GM11168 (cell line): Measurements from ENCODE around the gene ALK.

Experiments used
- in situ Hi-C: fragments of 300-500 bp; cut with MboI; formaldehyde crosslinking; loops from one replicate; pipeline ENCODE4 v1.12.0; 2022; ENCODE audit warnings: low sequenced_read_pairs; ENCODE audit not compliant: unreplicated experiment

Gene ALK

DNA sequence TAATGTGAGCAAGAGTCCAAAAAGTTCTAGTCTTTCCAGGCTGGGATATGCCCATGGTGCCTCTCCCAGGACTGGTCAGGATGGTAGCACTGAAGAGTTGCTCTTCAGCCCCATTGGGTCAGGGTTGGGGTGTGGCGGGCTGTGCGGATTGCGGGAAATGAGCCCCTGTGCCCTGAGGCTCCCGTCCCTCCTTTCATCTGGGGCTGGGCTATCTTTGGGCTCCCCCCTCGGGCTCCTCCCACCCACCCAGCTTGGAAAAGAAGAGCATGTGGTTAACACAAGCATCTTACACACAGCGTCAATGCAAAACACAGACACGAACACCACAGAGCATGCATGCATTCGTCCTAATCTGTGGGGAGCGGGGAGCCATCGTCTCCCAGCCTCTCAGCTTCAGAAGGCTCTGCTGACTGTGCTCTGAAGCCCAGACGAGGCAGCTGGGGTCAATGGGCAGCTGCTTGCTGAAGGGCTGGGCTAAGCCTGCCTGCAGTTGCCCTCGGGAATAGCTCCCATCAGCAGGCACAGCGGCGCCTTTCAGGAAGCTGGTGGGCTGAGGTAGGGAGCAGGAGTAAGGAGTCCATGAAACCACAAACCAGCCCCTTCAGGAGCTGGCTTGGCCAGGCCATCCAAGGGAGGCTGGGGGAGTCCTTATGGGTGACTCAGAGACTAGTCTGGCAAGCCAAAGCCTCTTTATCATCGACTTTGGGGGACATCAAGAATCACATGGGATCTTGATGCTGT, 693.3 kb downstream of the ALK start:
- in situ Hi-C loops, result no loop called here

DNA sequence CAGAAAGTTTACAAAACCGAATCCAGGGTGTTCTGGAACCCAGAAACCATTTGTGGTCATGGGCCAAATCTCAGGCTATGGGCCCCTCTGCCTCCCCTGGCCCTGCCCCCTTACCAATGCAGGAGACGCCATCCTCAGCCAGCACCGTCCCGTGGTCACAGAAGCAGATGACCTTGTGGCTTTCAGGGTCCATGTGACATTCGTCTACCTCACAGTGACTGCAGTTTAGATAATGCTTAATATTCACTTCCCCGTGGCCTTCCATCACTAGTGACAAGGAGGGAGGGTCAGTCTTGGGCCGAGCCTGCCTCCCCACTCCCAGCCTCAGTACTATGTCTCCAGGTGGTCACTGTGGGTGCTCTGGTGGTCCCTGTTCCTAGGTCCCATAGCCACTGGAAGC, 694.6 kb downstream of the ALK start:
- in situ Hi-C loops, result no loop called here

DNA sequence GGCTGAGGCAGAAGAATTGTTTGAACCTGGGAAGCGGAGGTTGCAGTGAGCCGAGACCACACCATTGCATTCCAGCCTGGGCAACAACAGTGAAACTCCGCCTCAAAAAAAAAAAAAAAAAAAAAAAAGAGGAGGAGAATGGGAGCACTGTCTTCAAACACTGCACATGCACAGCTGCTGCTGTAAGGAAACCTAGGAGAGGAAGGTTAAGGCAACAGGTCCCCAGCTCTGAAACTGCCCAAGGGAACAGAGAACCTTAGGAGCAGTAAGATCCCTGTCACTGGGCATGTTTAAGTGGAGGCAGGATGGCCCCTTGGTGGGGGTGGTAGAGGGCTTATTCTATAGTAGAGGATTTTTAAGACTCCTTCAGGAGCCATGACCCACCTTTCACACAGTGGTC, 695.0 kb downstream of the ALK start:
- in situ Hi-C loops, result no loop called here

DNA sequence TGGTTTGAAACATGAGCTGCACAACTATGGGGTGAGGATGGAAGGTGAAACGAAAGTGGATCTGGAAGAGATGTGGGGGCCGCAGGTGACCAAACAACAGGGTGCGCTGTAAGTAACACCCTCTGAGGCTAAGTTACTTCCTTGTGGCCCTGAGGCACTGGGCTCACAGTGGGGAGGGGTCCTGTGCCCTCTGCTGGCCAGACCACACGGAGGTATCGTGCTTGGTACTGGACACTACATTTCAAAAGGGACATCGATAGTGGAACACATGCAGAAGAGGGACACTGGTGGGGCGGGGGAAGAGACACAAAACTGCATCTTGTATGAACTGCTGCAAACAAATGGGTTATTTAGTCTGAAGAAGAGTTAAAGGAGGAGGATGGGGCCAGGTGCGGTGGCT, 695.6 kb downstream of the ALK start:
- in situ Hi-C loops, result no loop called here

DNA sequence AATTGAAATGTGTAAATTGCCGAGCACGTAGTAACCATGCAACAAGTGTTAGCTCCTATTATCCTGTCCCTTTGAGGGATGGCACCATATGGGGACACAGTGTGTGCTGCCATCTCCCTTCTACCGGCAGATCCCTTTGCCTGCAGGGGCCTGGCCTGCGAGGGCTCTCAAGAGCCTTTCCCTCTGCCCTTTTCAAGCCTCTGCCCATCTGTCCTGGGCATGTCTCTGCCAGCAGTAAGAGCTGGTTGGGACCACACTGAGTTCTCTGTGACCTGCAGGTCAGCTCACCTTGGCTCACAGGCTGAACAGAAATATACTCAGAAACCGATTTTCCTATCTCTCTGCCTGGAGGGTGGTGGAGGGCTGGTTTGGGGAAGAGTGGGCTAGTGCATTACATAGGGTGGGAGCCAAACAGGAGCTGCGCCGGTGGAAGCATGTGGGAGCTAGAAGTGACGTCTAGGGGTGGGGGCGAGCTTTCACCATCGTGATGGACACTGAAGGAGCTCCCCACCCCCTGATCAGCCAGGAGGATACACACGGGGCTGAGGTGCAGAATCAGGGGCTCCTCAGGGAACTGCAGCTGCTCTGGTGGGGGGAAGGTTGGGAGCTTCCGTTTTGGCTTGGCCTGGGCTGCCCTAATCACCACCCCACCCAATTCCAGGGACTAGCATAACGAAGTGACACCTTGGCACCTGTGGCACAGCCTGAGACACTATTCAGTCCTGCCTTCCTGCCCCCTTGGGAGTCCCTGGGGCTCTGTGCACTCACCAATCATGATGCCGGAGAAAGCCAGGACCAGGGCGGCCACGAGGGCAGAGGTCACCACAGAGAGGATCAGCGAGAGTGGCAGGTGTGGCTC, 696.5 kb downstream of the ALK start:
- in situ Hi-C loops, result no loop called here

DNA sequence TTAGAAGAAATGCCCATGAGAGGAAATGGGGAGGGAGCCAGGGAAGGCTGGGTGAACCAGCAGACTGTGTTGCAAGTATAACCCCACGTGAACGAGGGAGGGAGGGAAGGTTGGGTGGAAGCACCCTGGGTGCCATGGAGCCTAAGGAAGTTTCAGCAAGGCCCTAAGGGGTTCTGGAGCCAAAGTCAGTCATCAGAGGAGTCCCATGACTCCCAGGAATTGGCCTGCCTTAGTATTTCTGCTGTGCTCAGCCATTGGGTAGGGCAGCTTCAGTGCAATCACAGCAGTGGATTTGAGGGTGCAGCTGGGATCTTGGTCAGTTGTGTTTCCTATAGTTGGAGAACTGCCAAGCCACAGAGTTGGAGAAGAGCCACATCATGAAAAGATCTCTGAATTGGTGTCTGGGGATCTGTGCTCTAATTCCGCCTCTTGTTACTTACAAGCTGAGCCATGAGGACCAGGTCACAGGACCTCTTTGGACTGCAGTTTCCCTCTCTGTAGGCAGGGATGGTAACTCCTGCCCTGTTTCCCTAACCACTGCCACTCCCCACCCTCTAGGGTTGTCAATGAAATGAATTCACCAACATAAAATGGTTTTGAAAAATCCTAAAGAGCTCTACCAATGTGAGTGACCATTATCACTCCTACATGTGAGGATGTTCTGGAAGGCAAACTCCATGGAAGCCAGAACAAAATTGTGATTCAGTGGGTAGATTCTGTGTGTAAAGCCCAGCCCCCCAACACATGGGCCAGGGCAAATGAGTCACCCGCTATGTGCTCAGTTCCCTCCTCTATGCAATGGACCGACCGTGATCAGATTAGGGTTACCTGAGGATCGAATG, 697.3 kb downstream of the ALK start:
- in situ Hi-C loops, result no loop called here

DNA sequence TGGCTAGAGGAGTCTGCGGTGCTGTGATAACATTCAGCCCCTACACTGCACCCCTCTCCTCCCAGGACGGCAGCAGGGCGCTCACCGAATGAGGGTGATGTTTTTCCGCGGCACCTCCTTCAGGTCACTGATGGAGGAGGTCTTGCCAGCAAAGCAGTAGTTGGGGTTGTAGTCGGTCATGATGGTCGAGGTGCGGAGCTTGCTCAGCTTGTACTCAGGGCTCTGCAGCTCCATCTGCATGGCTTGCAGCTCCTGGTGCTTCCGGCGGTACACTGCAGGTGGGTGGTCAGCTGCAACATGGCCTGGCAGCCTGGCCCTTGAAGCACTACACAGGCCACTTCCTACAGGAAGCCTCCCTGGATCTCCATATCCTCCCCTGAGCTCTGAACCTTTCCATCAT, 698.1 kb downstream of the ALK start:
- in situ Hi-C loops, result no loop called here

DNA sequence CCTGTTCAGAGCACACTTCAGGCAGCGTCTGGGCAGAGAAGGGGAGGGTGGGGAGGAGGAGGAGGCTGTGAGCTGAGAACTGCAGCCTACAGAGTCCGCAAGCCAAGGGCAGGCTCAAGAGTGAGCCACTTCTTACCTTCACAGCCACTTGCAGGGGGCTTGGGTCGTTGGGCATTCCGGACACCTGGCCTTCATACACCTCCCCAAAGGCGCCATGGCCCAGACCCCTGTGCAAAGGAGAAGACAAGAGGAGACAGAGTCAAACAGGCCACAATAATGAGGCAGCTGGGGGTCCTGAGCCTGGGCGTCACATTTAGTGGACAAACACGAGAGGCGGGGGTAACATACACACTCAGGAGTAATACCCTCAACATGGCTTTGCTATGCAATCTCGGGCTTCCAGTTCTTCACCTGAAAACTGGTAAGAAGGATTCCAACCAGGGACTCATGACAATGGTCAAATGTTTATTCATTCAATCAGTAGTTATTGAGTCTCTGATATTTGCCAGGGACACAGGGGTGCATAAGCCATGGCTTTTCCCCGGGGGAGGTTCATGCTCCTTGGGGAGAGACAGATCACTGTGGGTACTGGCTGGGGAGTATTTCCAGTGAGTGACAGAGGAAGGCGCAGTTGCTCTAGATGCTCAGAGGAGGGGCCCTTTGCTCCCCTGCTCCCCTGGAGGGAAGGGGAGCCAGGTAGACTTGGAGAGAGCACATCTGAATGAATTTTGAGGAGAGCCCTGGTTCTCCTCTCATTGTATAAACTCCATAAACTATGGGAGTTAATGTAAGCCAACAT, 698.8 kb downstream of the ALK start:
- in situ Hi-C loops, result no loop called here

DNA sequence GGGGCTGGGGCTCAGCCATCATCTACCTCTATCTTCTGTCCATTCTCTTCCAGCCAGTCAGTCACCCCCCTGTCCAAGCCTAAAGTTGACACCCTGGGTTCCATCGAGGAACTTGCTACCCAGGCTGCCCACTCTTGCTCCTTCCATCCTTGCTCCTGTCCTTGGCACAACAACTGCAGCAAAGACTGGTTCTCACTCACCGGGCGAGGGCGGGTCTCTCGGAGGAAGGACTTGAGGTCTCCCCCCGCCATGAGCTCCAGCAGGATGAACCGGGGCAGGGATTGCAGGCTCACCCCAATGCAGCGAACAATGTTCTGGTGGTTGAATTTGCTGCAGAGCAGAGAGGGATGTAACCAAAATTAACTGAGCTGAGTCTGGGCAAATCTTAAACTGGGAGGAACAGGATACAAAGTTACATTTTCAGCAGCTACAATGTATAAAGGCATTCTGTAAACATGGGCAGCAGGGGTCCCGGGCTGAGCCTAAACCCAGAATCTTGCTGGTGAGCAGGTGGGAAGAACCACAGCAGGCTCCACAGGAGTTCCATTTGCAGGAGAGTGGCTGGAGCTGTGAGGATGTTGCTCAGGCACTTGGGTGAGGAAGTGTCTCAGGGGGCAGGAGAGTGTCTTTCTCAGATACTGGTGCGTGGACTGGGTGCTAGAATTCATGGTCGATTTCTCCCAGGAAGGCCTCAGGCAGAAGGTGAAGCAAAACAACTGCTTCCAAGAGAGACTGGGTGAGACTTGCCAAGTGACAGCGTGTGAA, 700.7 kb downstream of the ALK start:
- in situ Hi-C loops, result no loop called here

DNA sequence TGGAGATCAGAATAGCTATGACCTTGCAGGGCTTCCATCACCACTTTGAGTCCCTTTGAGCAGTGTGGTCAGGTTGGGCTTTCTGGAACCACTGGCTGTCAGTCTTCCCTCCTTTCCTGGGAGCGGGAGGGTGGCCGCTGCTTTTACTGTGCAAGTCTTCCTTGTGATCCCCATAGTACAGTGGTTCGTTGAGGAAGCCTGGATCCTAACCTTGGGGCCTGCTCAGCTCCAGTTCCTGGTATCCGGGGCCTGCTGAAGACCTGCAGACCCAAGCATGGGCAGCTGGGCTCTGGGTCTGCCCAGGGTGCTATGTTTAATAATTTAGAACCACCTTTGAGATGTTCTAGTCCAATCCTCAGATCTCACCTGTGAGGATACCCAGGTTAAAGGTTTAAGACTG, 702.0 kb downstream of the ALK start:
- in situ Hi-C loops, result no loop called here

DNA sequence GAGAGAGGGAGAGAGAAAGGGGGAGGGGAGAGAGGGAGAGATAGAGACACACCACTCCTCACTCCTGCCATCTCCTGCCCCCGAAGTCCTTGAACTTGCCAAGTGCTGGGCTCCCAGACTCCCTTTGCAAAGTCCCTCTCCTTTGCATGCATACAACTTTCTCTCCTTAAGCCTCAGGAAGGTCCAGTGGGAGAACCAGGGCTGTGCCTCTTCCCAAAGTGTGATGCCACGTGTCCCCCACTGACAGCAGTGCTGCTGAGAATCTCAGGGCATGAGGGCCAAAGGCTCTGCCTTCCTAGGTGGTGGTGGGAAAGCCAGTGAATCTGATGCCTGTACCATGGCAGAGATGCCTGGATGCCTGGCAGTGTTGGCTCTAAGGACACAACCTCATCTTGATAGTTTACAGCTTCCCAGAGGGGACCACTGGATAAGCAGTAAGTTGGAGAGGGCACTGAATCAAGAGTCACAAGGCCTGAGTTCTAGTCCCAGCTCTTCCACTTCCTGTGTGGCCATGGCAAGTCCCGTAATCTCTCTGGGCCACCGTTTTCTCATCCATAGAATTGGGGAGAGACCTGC, 702.7 kb downstream of the ALK start:
- in situ Hi-C loops, result no loop called here

DNA sequence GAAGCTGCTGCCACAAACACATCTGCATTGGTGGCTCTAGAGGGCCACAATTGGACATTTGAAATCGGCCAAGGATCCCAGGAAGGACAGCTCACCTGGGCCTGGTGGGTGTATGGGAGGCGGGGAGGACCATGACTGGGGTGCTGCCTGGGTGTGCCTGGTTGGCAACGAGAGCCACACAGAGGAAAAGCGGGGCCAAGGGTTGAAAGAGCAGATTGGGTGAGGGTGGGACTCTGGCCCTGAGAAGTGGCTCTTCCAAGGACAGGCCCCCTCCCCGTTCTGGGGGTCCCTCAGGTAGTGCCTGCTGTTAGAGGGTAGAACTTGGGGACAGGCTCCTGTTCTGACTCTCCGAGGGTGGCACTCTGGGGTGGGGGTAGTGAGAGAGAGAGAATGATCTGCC, 703.3 kb downstream of the ALK start:
- in situ Hi-C loops, result no loop called here

DNA sequence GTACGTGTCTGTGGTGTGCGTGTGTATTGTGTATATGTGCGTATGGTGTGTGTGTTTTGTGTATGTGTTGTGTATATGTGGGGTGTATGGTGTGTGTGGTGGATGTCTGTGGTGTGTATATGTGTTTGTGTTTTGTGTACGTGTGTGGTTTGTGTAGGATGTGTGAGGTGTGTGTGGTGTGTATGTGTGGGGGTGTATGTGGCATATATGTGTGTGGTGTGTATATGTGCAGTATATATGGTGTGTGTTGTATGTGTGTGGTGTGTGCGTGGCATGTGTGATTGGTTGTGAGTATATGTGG, 704.8 kb downstream of the ALK start:
- in situ Hi-C loops, result no loop called here

DNA sequence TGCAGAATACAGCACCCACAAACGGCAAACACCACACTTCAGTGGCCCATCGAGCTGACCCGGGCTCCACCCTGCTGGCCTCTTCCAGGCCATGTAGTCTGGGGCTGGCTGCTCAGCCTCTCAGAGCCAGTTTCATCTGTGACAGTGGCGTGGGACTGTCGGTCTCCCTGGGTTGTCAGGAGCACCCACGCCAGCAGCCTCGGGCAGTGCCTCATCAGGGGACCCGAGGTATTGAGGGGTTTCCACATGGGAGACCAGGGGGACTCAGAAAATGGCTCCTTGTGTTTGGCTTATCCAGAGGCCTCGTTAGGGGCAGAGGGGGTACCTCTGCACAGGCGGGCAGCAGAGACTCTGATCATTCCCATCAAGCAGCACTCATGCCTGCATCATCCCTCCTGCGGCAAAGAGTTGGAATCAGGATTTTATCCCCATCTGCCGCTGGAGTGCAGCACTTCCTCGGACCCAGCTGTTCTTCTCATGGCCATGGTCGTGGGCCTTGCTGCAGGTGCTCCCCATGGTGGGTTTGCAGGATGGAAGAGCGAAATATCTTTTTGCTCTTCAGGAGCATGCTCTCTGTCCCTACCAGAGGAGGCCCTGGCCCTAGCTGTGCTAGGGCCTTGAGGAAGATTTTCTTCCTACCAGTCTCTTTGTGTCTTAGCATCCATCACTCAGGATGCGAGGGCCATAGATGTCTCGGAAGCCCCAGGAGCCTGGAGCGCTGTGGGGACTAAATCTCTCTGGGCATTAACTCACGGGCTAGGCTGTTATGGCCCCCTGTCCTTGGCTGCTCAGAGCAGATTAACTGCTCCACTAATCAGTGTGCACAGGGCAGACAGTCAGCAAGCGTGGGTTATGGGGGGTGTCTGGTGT, 705.4 kb downstream of the ALK start:
- in situ Hi-C loops, result no loop called here

DNA sequence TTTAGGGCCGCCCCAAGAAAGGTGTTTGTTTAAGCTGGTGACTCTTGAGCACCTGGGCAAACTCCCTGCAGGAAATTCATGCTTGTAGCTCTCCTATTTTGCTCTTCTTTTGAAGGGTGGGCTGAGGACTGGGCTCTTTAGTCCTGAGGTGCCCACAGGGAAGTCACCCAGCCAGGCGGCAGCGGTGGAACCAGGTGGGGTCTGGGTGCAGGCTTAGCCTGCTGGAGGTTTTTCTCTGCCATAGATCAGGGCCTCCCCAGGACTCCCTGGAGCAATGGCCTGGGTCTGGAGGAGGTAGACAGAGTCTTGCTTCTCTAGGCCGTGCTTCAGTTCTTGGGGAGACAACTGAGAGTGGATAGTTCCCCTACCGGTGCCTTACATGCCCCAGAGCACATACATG, 706.3 kb downstream of the ALK start:
- in situ Hi-C loops, result no loop called here

DNA sequence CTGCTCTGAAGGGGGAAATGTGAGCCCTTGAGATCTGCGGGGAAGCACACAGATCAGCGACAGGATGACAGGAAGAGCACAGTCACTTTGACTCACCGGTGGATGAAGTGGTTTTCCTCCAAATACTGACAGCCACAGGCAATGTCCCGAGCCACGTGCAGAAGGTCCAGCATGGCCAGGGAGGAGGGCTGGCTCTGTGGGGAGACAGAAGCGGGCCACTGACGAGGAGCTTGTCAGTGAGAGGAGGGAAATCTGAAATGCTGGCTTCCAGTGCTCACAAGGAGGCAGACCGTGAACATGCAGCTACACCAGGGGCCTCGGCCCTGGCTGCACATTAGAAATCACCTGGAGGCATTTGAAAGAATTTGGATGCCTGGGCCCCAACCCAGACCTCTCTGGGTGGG, 707.5 kb downstream of the ALK start:
- in situ Hi-C loops, result no loop called here

DNA sequence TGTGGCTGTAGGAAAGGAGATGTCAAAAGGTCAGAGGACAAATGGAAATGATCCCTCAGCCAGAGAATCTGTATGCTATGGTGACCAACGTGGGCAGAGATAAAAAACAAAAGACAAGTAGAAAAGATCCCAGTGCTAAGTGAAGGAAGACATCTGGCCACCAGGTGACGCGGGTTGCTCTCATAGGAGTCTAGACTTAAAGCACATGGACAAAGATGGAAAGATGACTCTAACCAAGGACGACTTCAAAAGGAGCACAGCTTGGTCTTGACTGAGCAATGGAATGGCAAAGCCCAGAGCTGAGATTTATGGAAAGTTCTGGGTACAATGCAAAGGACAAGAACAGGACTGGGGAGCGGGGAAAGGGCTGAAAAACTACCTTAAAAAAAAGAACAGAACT, 709.4 kb downstream of the ALK start:
- in situ Hi-C loops, result no loop called here

DNA sequence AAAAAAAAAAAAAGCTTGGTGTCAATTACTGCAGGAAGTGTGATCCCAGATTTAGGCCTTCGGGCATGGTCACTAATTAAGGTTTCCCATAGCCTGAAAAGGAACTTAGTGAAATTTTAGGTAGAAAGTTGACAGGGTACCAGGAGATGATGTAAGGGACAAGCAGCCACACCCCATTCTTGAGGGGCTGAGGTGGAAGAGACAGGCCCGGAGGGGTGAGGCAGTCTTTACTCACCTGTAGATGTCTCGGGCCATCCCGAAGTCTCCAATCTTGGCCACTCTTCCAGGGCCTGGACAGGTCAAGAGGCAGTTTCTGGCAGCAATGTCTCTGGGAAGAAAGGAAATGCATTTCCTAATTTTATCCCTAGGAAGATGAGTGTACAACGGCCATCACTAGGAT, 711.8 kb downstream of the ALK start:
- in situ Hi-C loops, result loop anchor here (5.0 kb wide), 1 partner anchor 242 kb away; no protein-coding TSS in a partner anchor
